ENCODE data around the gene ETFA. TPM values are rescaled to one million over a fixed set of nuclear protein-coding genes. Genes with fewer than 3 reads are reported as not detected.

The ETFA gene
- total and polyA plus RNA-seq, 2 of the 8 experiments (the other 6 are each of a cell fraction or from before 2014, with no cell fraction given), result 60.9 to 90.0 TPM

DNA sequence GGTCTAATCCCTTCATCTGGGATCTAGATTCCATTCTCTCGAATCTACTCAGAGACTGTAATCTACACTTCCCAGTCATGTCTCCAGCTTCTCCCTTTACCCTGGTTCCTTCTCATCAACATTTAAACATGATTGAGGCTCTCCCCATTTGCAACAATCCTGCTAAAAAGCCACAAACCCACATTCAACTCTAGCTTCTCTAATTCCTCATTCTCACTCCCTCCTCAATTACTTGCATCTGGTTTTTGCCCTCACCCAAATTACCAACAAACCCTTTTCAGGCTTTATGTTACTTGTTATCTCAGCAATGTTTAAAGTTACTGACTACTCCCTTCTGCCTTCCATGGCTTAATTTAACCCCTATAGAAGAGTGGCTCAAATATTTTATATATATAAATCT lies 11.5 kb downstream of the ETFA start:
- Histone ChIP-seq H3K4ac (replicated peaks; ENCODE audit: insufficient read length, low read depth, low read length) (no peak overlapping the region), H2AFZ (ENCODE audit: low read length) (no peak overlapping the region), H2BK15ac (ENCODE audit: low read length) (no peak overlapping the region), H3K23me2 (ENCODE audit: low read depth, low read length) (0 out of 2 replicates have a peak, but pooled peaks cover 3% of the 10 kb centered on the region), H3K4me2 (ENCODE audit: insufficient read depth in 1 of 2, low read depth in 2 of 2, low read length in 2 of 2) (no peak overlapping the region), H3K4me1 (replicated peaks in 1 of 4; ENCODE audit: control insufficient read depth in 3 of 4, insufficient read depth in 4 of 4, low read length in 3 of 4) (no peaks in the 10 kb centered on the region), H4K8ac (ENCODE audit: extremely low read depth, insufficient read depth, low read length) (no peak overlapping the region), H4K5ac (ENCODE audit: insufficient read length, low read depth, low read length) (no peak overlapping the region), H3K56ac (replicated peaks; ENCODE audit: insufficient read length, low read depth, low read length) (no peak overlapping the region), H3K27me3 (replicated peaks in 1 of 4; ENCODE audit: control insufficient read depth in 3 of 4, extremely low read depth in 1 of 4, insufficient read depth in 3 of 4, low read length in 3 of 4) (no peaks in the 10 kb centered on the region), H3K9ac (replicated peaks in 1 of 4; ENCODE audit: extremely low read depth in 1 of 4, low read depth in 3 of 4, low read length in 3 of 4) (no peak overlapping the region), H3K79me2 (ENCODE audit: control insufficient read depth in 1 of 2, insufficient read depth in 2 of 2, low read length in 2 of 2) (peaks cover 0 to 54% of the 10 kb centered on the region in 2 experiments; a peak in 2 of 4 replicates), H4K91ac (replicated peaks; ENCODE audit: insufficient read length, low read length) (no peak overlapping the region), H3K79me1 (ENCODE audit: low read depth, low read length) (no peaks in the 10 kb centered on the region; the same call in none of the 2 replicates), H3K4me3 (ENCODE audit: extremely low read depth in 1 of 4, insufficient read depth in 2 of 4, low read depth in 3 of 4, low read length in 4 of 4) (no peak overlapping the region), H2BK5ac (ENCODE audit: low read depth, low read length) (no peak overlapping the region), H3K18ac (ENCODE audit: extremely low read depth, low read length) (no peak overlapping the region), H4K20me1 (replicated peaks in 1 of 2; ENCODE audit: control insufficient read depth in 1 of 2, insufficient read depth in 2 of 2, low read length in 2 of 2) (peaks cover 2 to 4% of the 10 kb centered on the region in 2 experiments), H2BK20ac (ENCODE audit: low read length) (no peak overlapping the region), H2BK120ac (replicated peaks; ENCODE audit: low read depth, low read length) (no peak overlapping the region), H3K36me3 (ENCODE audit: control insufficient read depth in 2 of 4, insufficient read depth in 4 of 4, low read length in 3 of 4) (no peaks in the 10 kb centered on the region), H2BK12ac (ENCODE audit: low read depth, low read length) (no peak overlapping the region), H2AK5ac (ENCODE audit: low read depth, low read length) (no peak overlapping the region), H3K23ac (ENCODE audit: insufficient read length) (no peak overlapping the region), H3K9me3 (ENCODE audit: insufficient read depth in 2 of 2, low read depth in 1 of 2, low read length in 1 of 2) (no peaks in the 10 kb centered on the region; a peak in 1 of 4 replicates), H3K27ac (ENCODE audit: low read depth, low read length) (no peak overlapping the region), H3K14ac (ENCODE audit: insufficient read length) (no peak overlapping the region)
- no peak for TF ChIP-seq HDAC2 (IDR thresholded peaks at IDR 0.05; ENCODE audit: borderline replicate concordance in 1 of 2, low read depth in 2 of 2, low read length in 2 of 2)
- no peak for TF ChIP-seq TCF12 (IDR thresholded peaks at IDR 0.05; ENCODE audit: low read depth, low read length)
- TF ChIP-seq SIN3A (conservative IDR thresholded peaks at IDR 0.05 in 1 of 2, IDR thresholded peaks at IDR 0.05 in 1 of 2; ENCODE audit: low read depth in 1 of 2, low read length in 2 of 2), result no peak
- TF ChIP-seq, protein P1, sequence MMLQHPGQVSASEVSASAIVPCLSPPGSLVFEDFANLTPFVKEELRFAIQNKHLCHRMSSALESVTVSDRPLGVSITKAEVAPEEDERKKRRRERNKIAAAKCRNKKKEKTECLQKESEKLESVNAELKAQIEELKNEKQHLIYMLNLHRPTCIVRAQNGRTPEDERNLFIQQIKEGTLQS (IDR thresholded peaks at IDR 0.05; ENCODE audit: insufficient read depth, low read depth, low read length), result no peak
- TF ChIP-seq, protein P2, sequence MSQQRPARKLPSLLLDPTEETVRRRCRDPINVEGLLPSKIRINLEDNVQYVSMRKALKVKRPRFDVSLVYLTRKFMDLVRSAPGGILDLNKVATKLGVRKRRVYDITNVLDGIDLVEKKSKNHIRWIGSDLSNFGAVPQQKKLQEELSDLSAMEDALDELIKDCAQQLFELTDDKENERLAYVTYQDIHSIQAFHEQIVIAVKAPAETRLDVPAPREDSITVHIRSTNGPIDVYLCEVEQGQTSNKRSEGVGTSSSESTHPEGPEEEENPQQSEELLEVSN (IDR thresholded peaks at IDR 0.05), result no peak
- no peak for TF ChIP-seq SAP30 (IDR thresholded peaks at IDR 0.05; ENCODE audit: insufficient read depth, insufficient replicate concordance, low read length)
- TF ChIP-seq POLR2AphosphoS5 (IDR thresholded peaks at IDR 0.05; ENCODE audit: low read depth, low read length), result no peak
- TF ChIP-seq RXRA (IDR thresholded peaks at IDR 0.05; ENCODE audit: insufficient read depth, low read depth, low read length), result no peak
- no peak for TF ChIP-seq BCL11A (IDR thresholded peaks at IDR 0.05; ENCODE audit: low read depth in 2 of 2, low read length in 2 of 2)
- no peak for TF ChIP-seq TBP (IDR thresholded peaks at IDR 0.05; ENCODE audit: low read depth, low read length)
- TF ChIP-seq EGR1 (IDR thresholded peaks at IDR 0.05; ENCODE audit: borderline replicate concordance, low read depth, low read length), result no peak
- ChIA-PET CTCF (ENCODE audit: partially characterized antibody) (interaction anchor here (0.6 to 2.2 kb wide), 4 partner anchors 34 to 379 kb away, joined by 3 to 5 read pairs (median 4); no protein-coding TSS in a partner anchor), POLR2A (ENCODE audit: partially characterized antibody) (interaction anchor here (1.2 kb wide), 1 partner anchor 9 kb away, joined by 3 read pairs; no protein-coding TSS in a partner anchor)
- DNase-seq (ENCODE audit: low read depth in 1 of 2, low spot score in 2 of 2), result no peak
- WGBS, 2 experiments (ENCODE audit: extremely low coverage in 1 of 2, insufficient coverage in 1 of 2, insufficient read length in 1 of 2, insufficient replicate concordance in 2 of 2, low coverage in 1 of 2, low lambda C conversion rate in 2 of 2, missing lambda C conversion rate in 1 of 2), result 78% methylated on average over 1 of the region's 1 CpG; no CpG with 5 or more reads in 1 of the 2 experiments
- FAIRE-seq, result no peak

Measured in H1 (cell line).